Measurements from ENCODE around the gene POLA2.

The POLA2 gene

GRCh38 chr11:65305501-65306268, 43.9 kb downstream of the POLA2 start:
- Histone ChIP-seq H3K18ac (ENCODE audit: low read length) (no peak overlapping the region), H3K14ac (ENCODE audit: low read length) (no peak overlapping the region), H2BK12ac (ENCODE audit: low read length) (no peak overlapping the region), H4K12ac (ENCODE audit: low read depth, low read length) (no peak overlapping the region), H2BK5ac (ENCODE audit: low read depth, low read length, poor library complexity) (no peak overlapping the region), H3K4me1 (ENCODE audit: control insufficient read depth in 1 of 2, insufficient read depth in 2 of 2, low read length in 2 of 2) (peaks cover 11 to 15% of the 10 kb centered on the region in 2 experiments), H3K27me3 (ENCODE audit: insufficient read depth, low read length) (no peaks in the 10 kb centered on the region), H3K4me2 (ENCODE audit: low read length) (no peak overlapping the region), H2AK5ac (ENCODE audit: low read length) (no peak overlapping the region), H3K27ac (ENCODE audit: low read depth, low read length) (no peak overlapping the region), H4K91ac (ENCODE audit: low read depth, low read length) (no peak overlapping the region), H3K9ac (ENCODE audit: low read length) (no peak overlapping the region), H2BK120ac (ENCODE audit: insufficient read depth, low read length, poor library complexity) (no peak overlapping the region), H3K36me3 (ENCODE audit: control insufficient read depth in 1 of 2, insufficient read depth in 2 of 2, low read length in 2 of 2) (peaks cover 7 to 14% of the 10 kb centered on the region in 2 experiments), H3K9me3 (ENCODE audit: insufficient read depth, low read depth, low read length) (peaks cover 3% of the 10 kb centered on the region), H3K79me1 (ENCODE audit: low read length) (peaks cover 5% of the 10 kb centered on the region), H3K4me3 (ENCODE audit: low read depth, low read length) (no peak overlapping the region), H3K23ac (ENCODE audit: low read length) (no peak overlapping the region), H4K8ac (ENCODE audit: low read depth, low read length) (no peak overlapping the region), H3K79me2 (ENCODE audit: control insufficient read depth, insufficient read depth, low read length, poor library complexity) (no peaks in the 10 kb centered on the region), H3K4ac (ENCODE audit: low read depth, low read length) (no peak overlapping the region), H2AFZ (ENCODE audit: insufficient read depth, low read length, poor library complexity) (no peak overlapping the region)
- no CpG with 5 or more reads among the region's 17 CpGs for WGBS (ENCODE audit: extremely low coverage, insufficient coverage, insufficient read length)
- no peak for DNase-seq

- H3K4me1 ChIP-seq (ENCODE audit: control insufficient read depth in 1 of 2, insufficient read depth in 2 of 2, low read length in 2 of 2): no peaks in the 10 kb centered on the region
- no peak overlapping the region for H3K4ac ChIP-seq (ENCODE audit: low read depth, low read length)
- no peak overlapping the region for H2BK5ac ChIP-seq (ENCODE audit: low read depth, low read length, poor library complexity)
- H4K91ac ChIP-seq (ENCODE audit: low read depth, low read length): no peak overlapping the region
- no peak overlapping the region for H2AK5ac ChIP-seq (ENCODE audit: low read length)
- no peak overlapping the region for H3K14ac ChIP-seq (ENCODE audit: low read length)
- no peak overlapping the region for H3K4me3 ChIP-seq (ENCODE audit: low read depth, low read length)
- H2BK120ac ChIP-seq (ENCODE audit: insufficient read depth, low read length, poor library complexity): no peak overlapping the region
- no peak overlapping the region for H4K8ac ChIP-seq (ENCODE audit: low read depth, low read length)
- no peak overlapping the region for H2BK12ac ChIP-seq (ENCODE audit: low read length)
- no peak overlapping the region for H3K9ac ChIP-seq (ENCODE audit: low read length)
- H4K12ac ChIP-seq (ENCODE audit: low read depth, low read length): no peak overlapping the region
- H3K4me2 ChIP-seq (ENCODE audit: low read length): no peak overlapping the region
- H2AFZ ChIP-seq (ENCODE audit: insufficient read depth, low read length, poor library complexity): no peak overlapping the region
- H3K79me1 ChIP-seq (ENCODE audit: low read length): no peaks in the 10 kb centered on the region
- peaks cover 2% of the 10 kb centered on the region for H3K9me3 ChIP-seq (ENCODE audit: insufficient read depth, low read depth, low read length)
- no CpG with 5 or more reads among the region's 6 CpGs for WGBS (ENCODE audit: extremely low coverage, insufficient coverage, insufficient read length)
- no peaks in the 10 kb centered on the region for H3K79me2 ChIP-seq (ENCODE audit: control insufficient read depth, insufficient read depth, low read length, poor library complexity)
- H3K27me3 ChIP-seq (ENCODE audit: insufficient read depth, low read length): no peaks in the 10 kb centered on the region
- no peak for DNase-seq
- no peak overlapping the region for H3K18ac ChIP-seq (ENCODE audit: low read length)
- peaks cover 7 to 14% of the 10 kb centered on the region in 2 experiments for H3K36me3 ChIP-seq (ENCODE audit: control insufficient read depth in 1 of 2, insufficient read depth in 2 of 2, low read length in 2 of 2)
- no peak overlapping the region for H3K27ac ChIP-seq (ENCODE audit: low read depth, low read length)
- H3K23ac ChIP-seq (ENCODE audit: low read length): no peak overlapping the region
Observed at GRCh38 chr11:65307298-65308229, 45.8 kb downstream of the POLA2 start.

GRCh38 chr11:65308281-65308891, 46.6 kb downstream of the POLA2 start:
- Histone ChIP-seq H2BK120ac (ENCODE audit: insufficient read depth, low read length, poor library complexity) (no peak overlapping the region), H3K4me3 (ENCODE audit: low read depth, low read length) (no peak overlapping the region), H3K79me2 (ENCODE audit: control insufficient read depth, insufficient read depth, low read length, poor library complexity) (no peaks in the 10 kb centered on the region), H2AK5ac (ENCODE audit: low read length) (no peak overlapping the region), H3K36me3 (ENCODE audit: control insufficient read depth in 1 of 2, insufficient read depth in 2 of 2, low read length in 2 of 2) (peaks cover 7 to 12% of the 10 kb centered on the region in 2 experiments), H3K9me3 (ENCODE audit: insufficient read depth, low read depth, low read length) (peaks cover 2% of the 10 kb centered on the region), H2BK5ac (ENCODE audit: low read depth, low read length, poor library complexity) (no peak overlapping the region), H3K4me2 (ENCODE audit: low read length) (no peak overlapping the region), H4K91ac (ENCODE audit: low read depth, low read length) (no peak overlapping the region), H3K4me1 (ENCODE audit: control insufficient read depth in 1 of 2, insufficient read depth in 2 of 2, low read length in 2 of 2) (no peaks in the 10 kb centered on the region), H3K23ac (ENCODE audit: low read length) (no peak overlapping the region), H3K9ac (ENCODE audit: low read length) (no peak overlapping the region), H3K14ac (ENCODE audit: low read length) (no peak overlapping the region), H3K27me3 (ENCODE audit: insufficient read depth, low read length) (no peaks in the 10 kb centered on the region), H3K4ac (ENCODE audit: low read depth, low read length) (no peak overlapping the region), H2AFZ (ENCODE audit: insufficient read depth, low read length, poor library complexity) (no peak overlapping the region), H2BK12ac (ENCODE audit: low read length) (no peak overlapping the region), H4K8ac (ENCODE audit: low read depth, low read length) (no peak overlapping the region), H3K27ac (ENCODE audit: low read depth, low read length) (no peak overlapping the region), H3K79me1 (ENCODE audit: low read length) (no peaks in the 10 kb centered on the region), H3K18ac (ENCODE audit: low read length) (no peak overlapping the region), H4K12ac (ENCODE audit: low read depth, low read length) (no peak overlapping the region)
- DNase-seq: peak; percentile 16 to 35
- no CpG with 5 or more reads among the region's 7 CpGs for WGBS (ENCODE audit: extremely low coverage, insufficient coverage, insufficient read length)

- H3K79me1 ChIP-seq (ENCODE audit: low read length): no peaks in the 10 kb centered on the region
- H4K91ac ChIP-seq (ENCODE audit: low read depth, low read length): no peak overlapping the region
- H2BK5ac ChIP-seq (ENCODE audit: low read depth, low read length, poor library complexity): no peak overlapping the region
- H3K9ac ChIP-seq (ENCODE audit: low read length): no peak overlapping the region
- no peak overlapping the region for H4K12ac ChIP-seq (ENCODE audit: low read depth, low read length)
- H4K8ac ChIP-seq (ENCODE audit: low read depth, low read length): no peak overlapping the region
- no peak overlapping the region for H2AFZ ChIP-seq (ENCODE audit: insufficient read depth, low read length, poor library complexity)
- WGBS (ENCODE audit: extremely low coverage, insufficient coverage, insufficient read length): no CpG with 5 or more reads among the region's 5 CpGs
- no peaks in the 10 kb centered on the region for H3K4me1 ChIP-seq (ENCODE audit: control insufficient read depth in 1 of 2, insufficient read depth in 2 of 2, low read length in 2 of 2)
- H3K14ac ChIP-seq (ENCODE audit: low read length): no peak overlapping the region
- H3K4me2 ChIP-seq (ENCODE audit: low read length): no peak overlapping the region
- H3K23ac ChIP-seq (ENCODE audit: low read length): no peak overlapping the region
- peaks cover 1 to 6% of the 10 kb centered on the region in 2 experiments for H3K36me3 ChIP-seq (ENCODE audit: control insufficient read depth in 1 of 2, insufficient read depth in 2 of 2, low read length in 2 of 2)
- no peak overlapping the region for H3K4me3 ChIP-seq (ENCODE audit: low read depth, low read length)
- no peak overlapping the region for H2AK5ac ChIP-seq (ENCODE audit: low read length)
- H3K79me2 ChIP-seq (ENCODE audit: control insufficient read depth, insufficient read depth, low read length, poor library complexity): no peaks in the 10 kb centered on the region
- H2BK12ac ChIP-seq (ENCODE audit: low read length): no peak overlapping the region
- H3K4ac ChIP-seq (ENCODE audit: low read depth, low read length): no peak overlapping the region
- no peak overlapping the region for H3K18ac ChIP-seq (ENCODE audit: low read length)
- H3K9me3 ChIP-seq (ENCODE audit: insufficient read depth, low read depth, low read length): peaks cover 2% of the 10 kb centered on the region
- H2BK120ac ChIP-seq (ENCODE audit: insufficient read depth, low read length, poor library complexity): no peak overlapping the region
- no peak for DNase-seq
- H3K27ac ChIP-seq (ENCODE audit: low read depth, low read length): no peak overlapping the region
- no peaks in the 10 kb centered on the region for H3K27me3 ChIP-seq (ENCODE audit: insufficient read depth, low read length)
Observed at GRCh38 chr11:65309006-65309405, 47.2 kb downstream of the POLA2 start.
